Measurements from ENCODE around the gene CEACAM1. TPM values are rescaled to one million over a fixed set of nuclear protein-coding genes. Genes with fewer than 3 reads are reported as not detected.

The CEACAM1 gene
- total and polyA plus RNA-seq, 2 donors (not counting 1 experiment from before 2014, with no cell fraction given): 0.03 TPM; not detected in 1

DNA sequence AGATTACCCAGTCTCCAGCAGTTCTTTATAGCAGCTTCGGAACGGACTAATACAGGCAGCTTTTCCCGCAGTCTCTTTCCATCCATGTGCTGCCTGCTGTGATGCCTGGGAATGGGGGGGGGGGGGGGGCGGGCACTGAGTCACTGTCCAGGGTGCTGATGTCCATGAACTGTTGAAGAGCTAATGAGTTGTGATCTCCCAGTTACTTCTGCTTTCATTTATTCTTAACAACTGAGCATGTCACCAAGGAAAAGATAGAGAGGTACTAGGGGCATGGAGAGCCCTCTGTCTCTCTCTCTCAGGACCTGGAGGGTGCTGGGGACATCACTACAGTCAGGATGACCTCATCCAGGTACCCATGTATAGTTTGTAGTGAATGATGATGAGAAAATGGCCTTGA lies 20.3 kb upstream of the CEACAM1 start:
- no peak for DNase-seq (ENCODE audit: low read depth in 2 of 2)
- H3K4me2 ChIP-seq (ENCODE audit: extremely low read depth, insufficient read depth, low read length): no peak overlapping the region
- no peak for TF ChIP-seq EZH2 (IDR thresholded peaks at IDR 0.05; ENCODE audit: low read length, missing control alignments)
- TF ChIP-seq, protein P1, sequence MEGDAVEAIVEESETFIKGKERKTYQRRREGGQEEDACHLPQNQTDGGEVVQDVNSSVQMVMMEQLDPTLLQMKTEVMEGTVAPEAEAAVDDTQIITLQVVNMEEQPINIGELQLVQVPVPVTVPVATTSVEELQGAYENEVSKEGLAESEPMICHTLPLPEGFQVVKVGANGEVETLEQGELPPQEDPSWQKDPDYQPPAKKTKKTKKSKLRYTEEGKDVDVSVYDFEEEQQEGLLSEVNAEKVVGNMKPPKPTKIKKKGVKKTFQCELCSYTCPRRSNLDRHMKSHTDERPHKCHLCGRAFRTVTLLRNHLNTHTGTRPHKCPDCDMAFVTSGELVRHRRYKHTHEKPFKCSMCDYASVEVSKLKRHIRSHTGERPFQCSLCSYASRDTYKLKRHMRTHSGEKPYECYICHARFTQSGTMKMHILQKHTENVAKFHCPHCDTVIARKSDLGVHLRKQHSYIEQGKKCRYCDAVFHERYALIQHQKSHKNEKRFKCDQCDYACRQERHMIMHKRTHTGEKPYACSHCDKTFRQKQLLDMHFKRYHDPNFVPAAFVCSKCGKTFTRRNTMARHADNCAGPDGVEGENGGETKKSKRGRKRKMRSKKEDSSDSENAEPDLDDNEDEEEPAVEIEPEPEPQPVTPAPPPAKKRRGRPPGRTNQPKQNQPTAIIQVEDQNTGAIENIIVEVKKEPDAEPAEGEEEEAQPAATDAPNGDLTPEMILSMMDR (conservative IDR thresholded peaks at IDR 0.05 in 1 of 2, IDR thresholded peaks at IDR 0.05 in 1 of 2; ENCODE audit: low read depth in 1 of 2, low read length in 2 of 2): no peak
- H3K9me3 ChIP-seq (ENCODE audit: control insufficient read depth, insufficient read depth, low read depth, low read length): no peaks in the 10 kb centered on the region
- H3K27ac ChIP-seq (ENCODE audit: insufficient read depth, low read length): no peak overlapping the region
- no peak overlapping the region for H3K9ac ChIP-seq (ENCODE audit: insufficient read depth, low read length)
- H3K27me3 ChIP-seq (ENCODE audit: control insufficient read depth, insufficient read depth, low read length): no peaks in the 10 kb centered on the region
- H3K36me3 ChIP-seq (ENCODE audit: control insufficient read depth, insufficient read depth, low read length): no peaks in the 10 kb centered on the region
- H3K4me3 ChIP-seq (replicated peaks in 1 of 4; ENCODE audit: control extremely low read depth in 1 of 4, insufficient read depth in 1 of 4, low read depth in 3 of 4, low read length in 4 of 4): no peak overlapping the region
- no peaks in the 10 kb centered on the region for H3K4me1 ChIP-seq (ENCODE audit: control insufficient read depth, extremely low read depth, insufficient read depth, low read length)
- no peak overlapping the region for H2AFZ ChIP-seq (ENCODE audit: low read length)
- H4K20me1 ChIP-seq (ENCODE audit: control insufficient read depth, extremely low read depth, insufficient read depth, low read length): no peaks in the 10 kb centered on the region
- H3K79me2 ChIP-seq (ENCODE audit: control insufficient read depth, insufficient read depth, low read length): no peaks in the 10 kb centered on the region

DNA sequence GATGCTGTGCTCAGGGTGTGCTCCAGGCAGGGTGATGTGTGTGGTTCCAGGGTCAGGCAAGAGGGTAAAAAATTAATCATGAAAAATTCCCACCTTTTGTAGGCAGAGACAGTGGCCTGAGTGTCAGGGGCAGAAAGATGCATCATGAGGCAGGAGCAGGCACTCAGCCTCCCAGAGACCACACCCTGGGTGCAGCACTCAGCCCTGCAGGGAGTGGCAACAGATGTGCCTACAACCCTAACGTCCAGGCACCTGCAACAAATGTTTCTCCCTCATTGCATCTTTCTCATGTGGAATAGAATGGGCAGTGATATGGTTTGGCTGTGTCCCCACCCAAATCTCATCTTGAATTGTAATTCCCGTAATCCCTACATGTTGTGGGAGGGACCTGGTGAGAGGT lies 19.6 kb upstream of the CEACAM1 start:
- H3K36me3 ChIP-seq (ENCODE audit: control insufficient read depth, insufficient read depth, low read length): no peaks in the 10 kb centered on the region
- H3K4me3 ChIP-seq (replicated peaks in 1 of 4; ENCODE audit: control extremely low read depth in 1 of 4, insufficient read depth in 1 of 4, low read depth in 3 of 4, low read length in 4 of 4): no peak overlapping the region
- H3K79me2 ChIP-seq (ENCODE audit: control insufficient read depth, insufficient read depth, low read length): no peaks in the 10 kb centered on the region
- H3K4me1 ChIP-seq (ENCODE audit: control insufficient read depth, extremely low read depth, insufficient read depth, low read length): no peaks in the 10 kb centered on the region
- H3K27ac ChIP-seq (ENCODE audit: insufficient read depth, low read length): no peak overlapping the region
- no peak for TF ChIP-seq EZH2 (IDR thresholded peaks at IDR 0.05; ENCODE audit: low read length, missing control alignments)
- TF ChIP-seq, protein P1 (conservative IDR thresholded peaks at IDR 0.05 in 1 of 2, IDR thresholded peaks at IDR 0.05 in 1 of 2; ENCODE audit: low read depth in 1 of 2, low read length in 2 of 2): no peak
- no peak for DNase-seq (ENCODE audit: low read depth in 2 of 2)
- H3K27me3 ChIP-seq (ENCODE audit: control insufficient read depth, insufficient read depth, low read length): no peaks in the 10 kb centered on the region
- no peak overlapping the region for H3K9ac ChIP-seq (ENCODE audit: insufficient read depth, low read length)
- no peaks in the 10 kb centered on the region for H4K20me1 ChIP-seq (ENCODE audit: control insufficient read depth, extremely low read depth, insufficient read depth, low read length)
- H3K9me3 ChIP-seq (ENCODE audit: control insufficient read depth, insufficient read depth, low read depth, low read length): no peaks in the 10 kb centered on the region
- H3K4me2 ChIP-seq (ENCODE audit: extremely low read depth, insufficient read depth, low read length): no peak overlapping the region
- no peak overlapping the region for H2AFZ ChIP-seq (ENCODE audit: low read length)

DNA sequence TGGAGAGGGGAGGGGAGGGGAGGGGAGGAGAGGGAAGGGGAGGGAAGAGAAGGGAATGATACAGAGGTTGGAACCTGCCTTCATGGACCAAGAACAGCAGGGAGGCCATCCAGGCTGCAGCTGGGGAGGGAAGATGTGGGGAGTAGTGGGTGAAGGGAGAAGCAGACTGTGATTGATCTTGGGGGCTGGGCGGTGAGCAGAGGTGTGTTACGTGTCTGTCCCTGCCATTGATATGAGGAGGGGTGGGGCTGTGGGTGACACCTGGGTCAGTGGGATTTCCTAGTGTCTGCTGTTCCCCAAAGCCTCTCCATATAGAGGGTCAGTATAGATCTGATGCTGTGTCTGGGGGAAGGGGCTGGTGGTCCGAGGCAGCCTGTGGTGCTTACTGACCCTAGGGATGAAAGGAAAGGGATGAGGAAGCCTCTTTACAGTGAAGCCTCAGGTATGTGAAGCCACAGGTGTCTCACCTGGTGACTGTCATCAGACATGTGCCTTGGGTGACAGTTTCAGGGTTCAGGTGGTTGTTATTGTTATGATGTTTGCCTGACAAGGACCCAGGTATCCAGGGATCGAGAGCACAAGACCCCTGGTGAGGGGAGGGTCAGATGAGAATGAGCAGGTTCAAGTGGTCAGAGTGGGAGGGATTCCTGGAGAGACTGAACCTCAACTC lies 18.7 kb upstream of the CEACAM1 start:
- TF ChIP-seq EZH2 (IDR thresholded peaks at IDR 0.05; ENCODE audit: low read length, missing control alignments): no peak
- TF ChIP-seq, protein P1 (conservative IDR thresholded peaks at IDR 0.05 in 1 of 2, IDR thresholded peaks at IDR 0.05 in 1 of 2; ENCODE audit: low read depth in 1 of 2, low read length in 2 of 2): no peak
- Histone ChIP-seq H3K4me1 (ENCODE audit: control insufficient read depth, extremely low read depth, insufficient read depth, low read length) (no peaks in the 10 kb centered on the region), H3K4me2 (ENCODE audit: extremely low read depth, insufficient read depth, low read length) (no peak overlapping the region), H3K27me3 (ENCODE audit: control insufficient read depth, insufficient read depth, low read length) (no peaks in the 10 kb centered on the region), H3K27ac (ENCODE audit: insufficient read depth, low read length) (no peak overlapping the region), H4K20me1 (ENCODE audit: control insufficient read depth, extremely low read depth, insufficient read depth, low read length) (no peaks in the 10 kb centered on the region), H3K9me3 (ENCODE audit: control insufficient read depth, insufficient read depth, low read depth, low read length) (no peaks in the 10 kb centered on the region), H3K4me3 (replicated peaks in 1 of 4; ENCODE audit: control extremely low read depth in 1 of 4, insufficient read depth in 1 of 4, low read depth in 3 of 4, low read length in 4 of 4) (no peak overlapping the region), H3K36me3 (ENCODE audit: control insufficient read depth, insufficient read depth, low read length) (no peaks in the 10 kb centered on the region), H3K9ac (ENCODE audit: insufficient read depth, low read length) (no peak overlapping the region), H2AFZ (ENCODE audit: low read length) (no peak overlapping the region), H3K79me2 (ENCODE audit: control insufficient read depth, insufficient read depth, low read length) (no peaks in the 10 kb centered on the region)
- DNase-seq (ENCODE audit: low read depth in 2 of 2): no peak

Measured in fibroblast of lung (primary cell).